Psoas muscle (tissue), 8 donors: ENCODE data around the gene SLC35F3. TPM values are rescaled to one million over a fixed set of nuclear protein-coding genes. Genes with fewer than 3 reads are reported as not detected.
"Not testable (repeated sequence)": the region's sequence is repeated elsewhere in the genome, so short reads cannot be mapped to it uniquely, and the experiment has no call there.

ENCODE experiments used
- ATAC-seq, 4 donors: fragments of 200-7000 bp; cut with Tn5 transposase; one replicate each; pipeline ENCODE4 v1.9.1; 2020; ENCODE audit warnings: moderate library complexity in 3 of 4, mild to moderate bottlenecking in 2 of 4
- DNase-seq, 2 donors: peaks; one replicate each; pipeline ENCODE4 v3.0.0-alpha.2; 2020
- H3K27ac ChIP-seq: fragments of 200-600 bp; one replicate; pipeline ENCODE4 v1.8.0; 2022
- H3K27me3 ChIP-seq, 3 donors: fragments of 200-600 bp in 1 of 3; one replicate each; pipeline versions ENCODE4 v1.6.1 to v1.8.0; 2013 to 2022; ENCODE audit warnings: low read length in 2 of 3, mild to moderate bottlenecking in 2 of 3, moderate library complexity in 1 of 3; ENCODE audit not compliant: insufficient read depth in 3 of 3
- H3K36me3 ChIP-seq, 2 donors: fragments of 200-600 bp in 1 of 2; one replicate each; pipeline versions ENCODE4 v1.6.1 to v1.8.0; 2013 to 2022; ENCODE audit warnings: low read depth in 1 of 2, mild to moderate bottlenecking in 1 of 2, moderate library complexity in 1 of 2; ENCODE audit not compliant: insufficient read depth in 1 of 2
- H3K4me1 ChIP-seq: fragments of 200-600 bp; one replicate; pipeline ENCODE4 v1.8.0; 2022
- H3K4me3 ChIP-seq: fragments of 200-600 bp; one replicate; pipeline ENCODE4 v1.8.0; 2022; ENCODE audit warnings: mild to moderate bottlenecking
- H3K9me3 ChIP-seq: fragments of 200-600 bp; one replicate; pipeline ENCODE4 v1.8.0; 2022
- WGBS, 3 donors: extraction: QIAGEN DNeasy Blood & Tissue Kit; methylation state at CpG; one replicate each; pipeline versions ENCODE4 v1.1.6 to v1.1.7; 2013; 5-methylcytosine and 5-hydroxymethylcytosine counted together
- intact Hi-C, 2 donors: fragments of 100-400 bp; cut with DNase I; formaldehyde crosslinking; loops; one replicate each; pipeline versions ENCODE4 v1.11.0 to v1.14.2; 2022
- polyA plus RNA-seq, 3 donors: library from polyadenylated mRNA; stranded (reverse); fragments of 200-250 nt; gene quantifications; one replicate each; pipeline ENCODE4 v1.2.3, GENCODE V29; 2013
- total RNA-seq, 4 donors: library from RNA; stranded (reverse); fragmentation: NEBNext Ultra II Directional in 2 of 4; extraction: Animal tissue kit (Norgen Biotek cat#: 25700) in 2 of 4; gene quantifications; one replicate each; pipeline versions ENCODE4 v1.2.1 to v1.2.4, GENCODE V29; 2021 to 2023
- TF ChIP-seq, protein P1 (sequence below): fragments of 200-600 bp; IDR thresholded peaks from one replicate; pipeline ENCODE4 v1.8.0; 2022; ENCODE audit warnings: antibody characterized with exemption
- donor health status: healthy with polysubstance abuse.
- donor health status: DM: no; HTN: no; CAD: no; lungs with moderate emphysema.
- donor health status: Bipolar disorder and iron deficiency.
- donor health status: healthy.
- donor health status: DM: yes; HTN: yes; CAD: no.
- donor health status: DM: no; HTN: no; CAD: no.
- donor health status: DM: no; HTN: no; CAD: no.
- donor health status: DM: yes; HTN: yes; CAD: no.

The SLC35F3 gene
- total and polyA plus RNA-seq, 7 donors = 0.01 to 0.16 (median 0.10) TPM; not detected in 3

DNA sequence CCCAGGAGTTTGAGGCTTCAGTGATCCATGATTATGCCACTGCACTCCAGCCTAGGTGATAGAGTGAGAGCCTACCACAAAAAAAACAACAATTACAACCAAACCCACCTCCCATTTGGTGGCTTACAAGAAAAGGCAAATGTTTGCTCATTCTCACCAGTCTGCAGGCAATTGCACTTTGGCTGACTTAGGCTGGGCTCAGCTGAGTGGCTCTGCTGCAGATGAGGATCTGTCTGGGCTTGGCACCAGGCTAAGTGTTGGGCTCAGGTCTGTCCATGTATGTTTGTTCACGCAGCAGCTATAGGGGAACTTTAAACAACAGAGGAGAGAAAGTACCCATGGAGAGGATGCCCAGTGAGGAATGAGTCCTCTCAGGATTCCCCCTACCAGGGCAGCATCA lies 440.8 kb downstream of the SLC35F3 start:
- intact Hi-C loops = no loop called here
- H3K36me3 ChIP-seq = no peaks in the 10 kb centered on the region

DNA sequence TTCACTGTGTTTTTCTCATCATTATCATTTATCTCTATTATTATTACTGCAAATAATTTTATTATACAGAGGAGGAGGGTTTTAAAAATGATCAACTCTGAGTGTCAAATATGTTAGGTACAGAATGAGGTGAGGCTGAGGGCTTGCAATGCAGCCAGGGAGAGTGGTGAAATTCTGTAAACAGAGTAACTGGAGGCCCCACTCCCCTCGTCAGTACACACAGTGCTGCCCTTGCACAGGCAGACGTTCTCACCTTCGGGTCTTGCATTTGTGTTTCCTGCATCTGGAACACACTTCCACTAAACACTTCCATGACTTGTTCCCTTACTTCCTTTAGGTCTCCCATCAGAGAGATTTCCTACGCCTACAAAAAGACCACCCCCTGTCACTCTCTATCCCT lies 444.5 kb downstream of the SLC35F3 start:
- no peak for DNase-seq
- 47 to 58% (median 55%) methylated on average over 4 of the region's 4 CpGs for WGBS, 3 donors

More for the DNA sequence above, 440.8 kb downstream of the SLC35F3 start:
- peaks cover 5% of the 10 kb centered on the region for H3K9me3 ChIP-seq
- 93 to 98% (median 95%) methylated on average over 1 of the region's 1 CpG for WGBS, 3 donors
- no peak overlapping the region for H3K27ac ChIP-seq
- H3K4me3 ChIP-seq = no peak overlapping the region
- DNase-seq (no peak), ATAC-seq (no peak)
- no peaks in the 10 kb centered on the region for H3K27me3 ChIP-seq
- TF ChIP-seq, protein P1, sequence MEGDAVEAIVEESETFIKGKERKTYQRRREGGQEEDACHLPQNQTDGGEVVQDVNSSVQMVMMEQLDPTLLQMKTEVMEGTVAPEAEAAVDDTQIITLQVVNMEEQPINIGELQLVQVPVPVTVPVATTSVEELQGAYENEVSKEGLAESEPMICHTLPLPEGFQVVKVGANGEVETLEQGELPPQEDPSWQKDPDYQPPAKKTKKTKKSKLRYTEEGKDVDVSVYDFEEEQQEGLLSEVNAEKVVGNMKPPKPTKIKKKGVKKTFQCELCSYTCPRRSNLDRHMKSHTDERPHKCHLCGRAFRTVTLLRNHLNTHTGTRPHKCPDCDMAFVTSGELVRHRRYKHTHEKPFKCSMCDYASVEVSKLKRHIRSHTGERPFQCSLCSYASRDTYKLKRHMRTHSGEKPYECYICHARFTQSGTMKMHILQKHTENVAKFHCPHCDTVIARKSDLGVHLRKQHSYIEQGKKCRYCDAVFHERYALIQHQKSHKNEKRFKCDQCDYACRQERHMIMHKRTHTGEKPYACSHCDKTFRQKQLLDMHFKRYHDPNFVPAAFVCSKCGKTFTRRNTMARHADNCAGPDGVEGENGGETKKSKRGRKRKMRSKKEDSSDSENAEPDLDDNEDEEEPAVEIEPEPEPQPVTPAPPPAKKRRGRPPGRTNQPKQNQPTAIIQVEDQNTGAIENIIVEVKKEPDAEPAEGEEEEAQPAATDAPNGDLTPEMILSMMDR = no peak
- no peaks in the 10 kb centered on the region for H3K4me1 ChIP-seq

DNA sequence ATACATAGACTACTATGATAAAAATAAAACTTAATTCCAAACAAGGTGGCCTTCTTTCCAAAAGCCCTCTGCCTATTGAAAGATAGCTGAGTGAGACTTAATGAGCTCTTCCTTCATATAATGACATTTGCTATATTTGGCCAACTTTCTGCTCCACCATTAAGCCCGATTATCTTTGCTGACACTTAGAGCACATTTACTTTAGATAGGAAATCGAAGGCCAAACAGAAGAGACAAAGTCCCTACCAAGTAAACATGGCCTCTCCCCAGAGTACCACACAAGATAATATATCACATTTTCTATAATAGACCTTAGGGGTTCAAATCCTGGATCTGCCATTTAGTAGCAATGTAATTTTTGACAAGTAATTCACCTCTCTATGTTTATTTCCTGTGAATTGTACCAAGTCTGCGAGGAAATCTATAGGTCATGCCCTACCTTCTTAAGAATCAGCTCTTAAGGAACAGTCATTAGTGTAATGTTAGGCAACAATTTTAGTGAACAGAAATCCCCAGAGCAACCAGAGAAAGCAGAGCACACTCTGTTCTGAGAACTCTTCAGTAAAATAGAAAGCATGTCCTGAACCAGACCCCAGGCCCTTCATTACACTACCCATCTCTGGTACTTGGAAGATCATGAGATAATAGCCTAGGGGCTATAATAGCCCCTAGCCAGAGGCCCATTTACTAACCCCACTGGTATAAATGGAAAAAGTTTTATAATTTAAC lies 451.5 kb downstream of the SLC35F3 start:
- Histone ChIP-seq H3K27ac (no peak overlapping the region), H3K4me3 (no peak overlapping the region), H3K36me3 (no peaks in the 10 kb centered on the region), H3K9me3 (peaks cover 3% of the 10 kb centered on the region), H3K27me3 (peaks cover 0 to 12% (median 2%) of the 10 kb centered on the region in 3 donors), H3K4me1 (no peaks in the 10 kb centered on the region)
- 73 to 83% (median 79%) methylated on average over 3 of the region's 3 CpGs for WGBS, 3 donors
- DNase-seq (no peak), ATAC-seq (no peak)
- TF ChIP-seq, protein P1 = no peak
- intact Hi-C loops = no loop called here

More for the DNA sequence above, 444.5 kb downstream of the SLC35F3 start:
- Histone ChIP-seq H3K4me3 (no peak overlapping the region), H3K9me3 (peaks cover 3% of the 10 kb centered on the region), H3K27ac (no peak overlapping the region), H3K4me1 (no peaks in the 10 kb centered on the region), H3K36me3 (no peaks in the 10 kb centered on the region), H3K27me3 (peaks cover 0 to 4% (median 0%) of the 10 kb centered on the region in 3 donors)
- TF ChIP-seq, protein P1 = no peak
- ATAC-seq = no peak
- intact Hi-C loops = no loop called here

- H3K4me1 ChIP-seq, DNase-seq, H3K27ac ChIP-seq, H3K9me3 ChIP-seq, intact Hi-C loops, ATAC-seq, H3K36me3 ChIP-seq: not testable (repeated sequence)
- 57 to 77% (median 62%) methylated on average over 35 of the region's 35 CpGs for WGBS, 3 donors
- Histone ChIP-seq H3K4me3 (peak overlapping the region; percentile 19), H3K27me3 (peaks cover 0 to 12% (median 2%) of the 10 kb centered on the region in 3 donors)
These were observed 452.3 kb downstream of the SLC35F3 start for GRCh38 chr1:234356615-234357269.

DNA sequence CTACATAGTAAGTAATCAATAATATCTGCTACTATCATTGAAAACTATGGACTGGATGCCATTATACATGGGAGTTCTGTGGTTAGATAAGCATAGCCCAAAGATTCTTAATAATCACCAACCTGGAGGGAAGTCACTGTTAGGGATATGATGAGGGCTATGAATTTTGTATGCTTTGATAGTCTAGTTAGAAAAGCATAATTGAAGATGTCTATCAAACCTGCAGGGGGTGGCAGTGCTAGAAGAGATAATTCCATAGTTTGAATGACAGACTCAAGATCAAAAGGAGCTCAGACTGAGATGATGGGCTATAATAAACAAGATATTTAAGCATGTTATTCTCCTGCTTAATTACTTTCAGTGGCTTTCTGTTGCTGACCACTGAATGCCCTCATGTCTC lies 453.4 kb downstream of the SLC35F3 start:
- H3K27ac ChIP-seq = no peak overlapping the region
- no peaks in the 10 kb centered on the region for H3K4me1 ChIP-seq
- no peaks in the 10 kb centered on the region for H3K9me3 ChIP-seq
- TF ChIP-seq, protein P1 = no peak
- no peaks in the 10 kb centered on the region for H3K36me3 ChIP-seq
- no peak overlapping the region for H3K4me3 ChIP-seq
- ATAC-seq = no peak
- intact Hi-C loops = no loop called here
- peaks cover 0 to 7% (median 2%) of the 10 kb centered on the region in 3 donors for H3K27me3 ChIP-seq
- DNase-seq = no peak
